ENCODE results near the gene PPM1N.
"Not testable (repeated sequence)": the region's sequence is repeated elsewhere in the genome, so short reads cannot be mapped to it uniquely, and the experiment has no call there.

The PPM1N gene

DNA sequence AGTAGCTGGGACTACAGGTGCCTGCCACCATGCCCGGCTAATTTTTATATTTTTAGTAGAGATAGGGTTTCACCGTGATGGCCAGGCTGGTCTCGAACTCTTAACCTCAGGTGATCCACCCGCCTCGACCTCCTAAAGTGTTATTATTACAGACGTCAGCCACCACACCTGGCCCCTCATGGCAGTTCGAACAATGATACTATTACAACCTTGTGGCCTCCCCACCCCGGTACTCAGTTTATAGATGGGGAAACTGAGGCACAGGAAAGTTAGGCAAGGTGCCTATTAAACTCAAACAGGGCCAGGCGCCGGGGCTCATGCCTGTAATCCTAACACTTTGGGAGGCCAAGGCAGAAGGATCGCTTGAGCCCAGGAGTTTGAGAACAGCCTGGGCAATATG lies 12.1 kb downstream of the PPM1N start:
- not testable (repeated sequence) for FAIRE-seq

DNA sequence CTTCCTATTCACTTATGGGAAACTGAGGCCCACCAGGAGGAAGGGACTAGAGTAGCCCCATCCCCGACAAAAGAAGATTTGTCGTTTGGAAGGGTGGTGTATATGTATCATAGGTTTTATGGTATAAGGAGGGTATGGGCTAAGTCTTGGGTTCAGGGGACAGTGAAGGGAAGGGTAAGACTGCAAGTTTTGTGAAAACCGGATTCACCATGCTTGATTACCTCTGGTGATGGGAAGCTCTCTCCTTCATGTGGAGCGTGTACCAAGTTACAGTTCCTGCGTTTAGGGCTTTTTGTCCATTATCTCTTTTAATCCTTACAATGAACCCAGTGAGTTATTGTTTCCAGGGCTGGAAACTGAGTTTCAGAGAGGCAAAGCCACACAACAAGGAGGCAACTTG lies 12.8 kb downstream of the PPM1N start:
- no peak for FAIRE-seq

DNA sequence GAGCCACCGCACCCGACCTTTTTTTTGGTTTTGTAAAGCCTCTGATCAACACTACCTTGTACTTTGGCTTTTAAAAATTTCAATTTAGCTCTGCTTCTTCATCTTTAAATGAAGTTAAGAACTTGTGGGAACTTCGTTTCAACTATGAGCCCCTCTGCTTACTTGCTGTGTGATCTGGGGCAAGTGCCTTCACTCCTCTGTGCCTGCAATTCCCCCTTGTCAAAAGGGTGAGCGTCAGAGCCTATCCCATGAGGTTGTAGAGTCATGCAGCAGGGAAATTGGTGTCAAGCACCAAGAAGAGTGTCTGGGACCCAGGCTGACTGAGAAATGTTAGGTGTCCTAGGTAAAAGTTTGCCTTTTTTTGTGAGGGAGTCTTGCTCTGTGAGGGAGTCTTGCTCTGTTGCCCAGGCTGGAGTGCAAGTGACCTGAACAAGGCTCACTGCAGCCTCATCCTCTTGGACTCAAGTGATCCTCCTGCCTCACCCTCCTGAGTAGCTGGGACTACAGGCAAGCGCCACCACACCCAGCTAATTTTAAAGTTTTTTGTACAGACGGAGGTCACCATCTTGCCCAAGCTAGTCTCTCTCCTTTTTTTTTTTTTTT lies 14.7 kb downstream of the PPM1N start:
- FAIRE-seq, result no peak

DNA sequence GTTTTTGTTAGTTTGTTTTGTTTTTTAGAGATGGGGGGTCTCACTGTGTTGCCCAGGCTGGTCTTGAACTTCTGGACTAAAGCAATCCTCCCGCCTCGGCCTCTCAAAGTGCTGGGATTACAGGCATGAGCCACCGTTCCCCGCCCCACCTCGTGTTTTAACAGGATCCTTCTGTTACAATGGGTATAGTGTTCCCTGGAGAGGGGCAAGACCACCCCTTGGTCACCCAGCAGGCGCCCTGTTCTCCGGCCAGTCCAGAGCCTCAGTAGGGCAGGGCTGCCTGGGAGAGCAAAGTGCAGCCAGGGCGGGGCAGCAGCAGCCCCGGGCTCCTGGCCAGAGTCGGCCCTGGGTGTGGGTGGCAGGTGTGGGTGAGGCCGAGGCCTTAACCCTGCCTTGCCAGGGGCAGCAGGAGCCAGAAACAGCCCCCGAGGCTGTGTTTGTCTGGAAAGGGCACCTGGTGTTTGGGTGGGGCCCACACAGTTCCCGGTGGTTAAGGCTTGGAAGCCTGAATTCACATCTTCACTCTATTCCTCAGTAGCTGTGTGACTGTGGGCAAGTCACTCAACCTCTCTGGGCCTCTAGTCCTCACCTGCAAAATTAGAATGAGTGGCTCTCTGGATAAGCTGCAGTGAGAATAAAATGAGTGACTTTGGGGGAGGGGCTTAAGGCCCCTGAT lies 16.3 kb downstream of the PPM1N start:
- FAIRE-seq, result no peak

DNA sequence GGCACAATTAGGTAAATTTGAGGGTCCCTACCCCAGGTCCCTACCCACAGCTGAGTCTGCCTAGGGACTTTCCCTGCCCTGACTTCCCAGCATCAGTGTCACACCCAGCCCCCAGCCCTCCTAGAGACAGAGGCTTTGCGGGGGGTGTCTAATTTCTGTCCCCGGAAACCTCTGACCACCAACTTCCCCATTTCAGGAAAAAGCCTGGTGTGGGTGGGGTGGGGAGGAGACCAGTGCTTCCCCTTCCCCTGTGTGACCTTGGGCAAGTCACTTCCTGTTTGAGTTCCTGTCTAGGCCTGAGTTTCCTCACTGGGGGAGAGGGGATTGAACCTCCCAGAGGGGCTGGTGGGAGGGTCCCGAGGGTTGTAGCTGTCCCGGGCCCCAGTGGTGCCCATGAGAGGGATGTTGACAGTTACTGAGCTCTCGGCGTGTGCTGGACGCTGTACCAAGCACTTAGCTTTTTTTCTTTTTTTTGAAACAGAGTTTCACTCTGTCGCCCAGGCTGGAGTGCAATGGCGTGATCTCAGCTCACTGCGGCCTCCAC lies 16.9 kb downstream of the PPM1N start:
- FAIRE-seq, result no peak

DNA sequence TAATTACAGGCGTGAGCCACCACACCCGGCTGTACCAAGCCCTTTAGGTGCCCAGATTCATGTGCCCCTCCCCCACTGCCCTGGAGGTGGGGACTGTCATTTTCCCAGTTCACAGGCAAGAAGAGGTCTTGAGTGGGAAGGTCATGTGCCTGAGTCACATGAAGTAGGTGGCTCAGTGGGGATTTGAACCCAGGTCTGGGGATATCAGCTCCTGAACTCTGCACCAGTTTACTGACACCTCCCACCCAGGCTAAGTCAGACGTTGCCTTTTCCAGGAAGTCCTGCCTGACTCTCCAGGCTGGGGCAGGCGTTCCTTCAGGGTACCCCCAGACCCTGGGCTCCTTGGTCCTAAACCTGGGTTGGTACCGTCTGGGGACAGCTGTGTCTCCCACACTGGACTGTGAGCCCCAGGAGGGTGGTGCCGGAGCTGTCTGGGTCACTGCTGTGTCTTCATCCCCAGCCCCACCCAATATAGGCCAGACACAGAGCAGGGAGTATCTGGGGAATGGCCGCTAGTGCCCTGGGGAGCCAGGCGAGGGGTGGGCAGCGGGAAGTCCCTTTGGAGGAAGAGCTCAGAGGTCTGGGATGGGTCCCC lies 17.7 kb downstream of the PPM1N start:
- no peak for FAIRE-seq

DNA sequence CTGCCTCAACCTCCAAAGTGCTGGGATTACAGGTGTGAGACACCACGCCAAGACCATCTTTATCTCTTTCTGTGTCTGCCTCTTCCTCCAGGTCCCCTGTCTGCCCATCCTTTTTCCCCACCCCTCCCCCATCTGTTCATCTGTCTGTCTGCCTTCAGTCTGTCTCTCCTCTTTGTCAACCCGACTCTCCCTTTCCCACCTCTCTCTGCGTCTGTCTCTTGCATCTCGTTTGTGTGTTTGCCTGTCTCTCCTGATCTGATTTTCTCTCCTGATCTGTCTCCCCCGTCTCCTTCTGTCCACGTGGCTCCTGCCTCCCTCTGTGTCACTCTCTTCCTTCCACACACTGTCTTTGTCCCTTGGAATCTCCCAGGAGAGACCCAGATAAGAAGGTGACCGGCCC lies 19.0 kb downstream of the PPM1N start:
- FAIRE-seq, result no peak

DNA sequence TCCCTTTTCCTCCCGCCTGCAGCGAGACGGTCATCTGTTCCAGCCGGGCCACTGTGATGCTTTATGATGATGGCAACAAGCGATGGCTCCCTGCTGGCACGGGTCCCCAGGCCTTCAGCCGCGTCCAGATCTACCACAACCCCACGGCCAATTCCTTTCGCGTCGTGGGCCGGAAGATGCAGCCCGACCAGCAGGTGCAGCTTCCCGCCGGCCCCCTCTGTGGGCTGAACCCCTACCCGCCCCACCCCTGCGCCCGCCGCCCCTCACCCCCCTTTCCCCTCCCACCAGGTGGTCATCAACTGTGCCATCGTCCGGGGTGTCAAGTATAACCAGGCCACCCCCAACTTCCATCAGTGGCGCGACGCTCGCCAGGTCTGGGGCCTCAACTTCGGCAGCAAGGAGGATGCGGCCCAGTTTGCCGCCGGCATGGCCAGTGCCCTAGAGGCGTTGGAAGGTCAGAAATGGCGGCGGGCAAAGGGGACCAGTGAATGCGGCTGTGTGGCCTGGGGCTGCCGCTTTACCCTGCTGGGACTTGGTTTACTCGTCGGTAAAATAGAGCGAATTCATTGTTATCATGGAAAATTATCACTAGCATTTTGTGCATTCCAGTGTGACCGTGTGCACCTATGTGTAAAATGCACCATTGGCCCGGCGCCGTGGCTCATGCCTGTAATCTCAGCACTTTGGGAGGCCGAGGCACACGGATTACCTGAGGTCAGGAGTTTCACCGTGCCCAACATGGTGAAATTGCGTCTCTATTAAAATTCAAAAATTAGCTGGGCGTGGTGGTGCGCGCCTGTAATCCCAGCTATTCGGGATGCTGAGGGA lies 19.6 kb downstream of the PPM1N start:
- no peak for FAIRE-seq

DNA sequence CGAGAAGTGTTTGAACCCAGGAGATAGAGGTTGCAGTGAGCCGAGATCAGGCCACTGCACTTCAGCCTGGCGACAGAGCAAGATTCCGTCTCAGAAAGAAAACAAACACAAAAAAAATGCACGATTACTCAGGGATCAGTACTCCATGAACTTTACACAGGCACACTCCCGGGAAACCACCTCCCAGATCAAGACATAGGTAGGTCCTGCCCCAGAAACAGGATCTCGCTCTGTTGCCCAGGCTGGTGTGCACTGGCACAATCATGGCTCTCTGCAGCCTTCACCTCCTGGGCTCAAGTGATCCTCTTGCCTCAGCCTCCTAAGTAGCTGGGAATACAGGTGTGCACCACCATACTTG lies 20.2 kb downstream of the PPM1N start:
- no peak for FAIRE-seq

DNA sequence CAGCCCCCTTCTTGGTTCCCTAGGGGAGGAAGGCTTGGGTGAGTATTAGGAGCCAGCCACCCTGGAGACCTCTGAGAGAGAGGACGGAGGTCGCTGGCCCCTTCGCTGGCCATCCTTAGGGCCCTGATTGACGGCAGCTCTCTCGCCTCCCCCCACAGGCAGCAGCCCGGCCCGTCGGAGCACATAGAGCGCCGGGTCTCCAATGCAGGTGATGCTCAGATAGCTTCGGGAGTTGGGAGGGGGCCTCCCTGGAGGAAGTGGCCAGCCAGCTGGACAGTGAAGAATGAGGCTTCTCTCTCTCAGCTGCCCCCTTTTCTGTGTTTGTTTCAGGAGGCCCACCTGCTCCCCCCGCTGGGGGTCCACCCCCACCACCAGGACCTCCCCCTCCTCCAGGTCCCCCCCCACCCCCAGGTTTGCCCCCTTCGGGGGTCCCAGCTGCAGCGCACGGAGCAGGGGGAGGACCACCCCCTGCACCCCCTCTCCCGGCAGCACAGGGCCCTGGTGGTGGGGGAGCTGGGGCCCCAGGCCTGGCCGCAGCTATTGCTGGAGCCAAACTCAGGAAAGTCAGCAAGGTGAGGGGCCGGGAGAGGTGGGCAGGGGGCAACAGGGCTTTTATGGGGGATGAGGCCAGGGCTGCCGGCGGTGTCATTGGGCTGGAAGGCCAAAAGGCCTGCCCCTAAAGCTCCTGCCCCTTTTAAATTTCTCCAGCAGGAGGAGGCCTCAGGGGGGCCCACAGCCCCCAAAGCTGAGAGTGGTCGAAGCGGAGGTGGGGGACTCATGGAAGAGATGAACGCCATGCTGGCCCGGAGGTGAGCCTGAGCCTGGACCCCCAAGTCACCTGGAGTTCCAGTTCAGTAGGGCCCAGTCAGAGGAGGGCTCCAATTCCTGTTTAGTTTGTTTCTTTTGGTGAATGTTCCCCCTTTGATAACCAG lies 24.0 kb downstream of the PPM1N start:
- FAIRE-seq, result no peak

DNA sequence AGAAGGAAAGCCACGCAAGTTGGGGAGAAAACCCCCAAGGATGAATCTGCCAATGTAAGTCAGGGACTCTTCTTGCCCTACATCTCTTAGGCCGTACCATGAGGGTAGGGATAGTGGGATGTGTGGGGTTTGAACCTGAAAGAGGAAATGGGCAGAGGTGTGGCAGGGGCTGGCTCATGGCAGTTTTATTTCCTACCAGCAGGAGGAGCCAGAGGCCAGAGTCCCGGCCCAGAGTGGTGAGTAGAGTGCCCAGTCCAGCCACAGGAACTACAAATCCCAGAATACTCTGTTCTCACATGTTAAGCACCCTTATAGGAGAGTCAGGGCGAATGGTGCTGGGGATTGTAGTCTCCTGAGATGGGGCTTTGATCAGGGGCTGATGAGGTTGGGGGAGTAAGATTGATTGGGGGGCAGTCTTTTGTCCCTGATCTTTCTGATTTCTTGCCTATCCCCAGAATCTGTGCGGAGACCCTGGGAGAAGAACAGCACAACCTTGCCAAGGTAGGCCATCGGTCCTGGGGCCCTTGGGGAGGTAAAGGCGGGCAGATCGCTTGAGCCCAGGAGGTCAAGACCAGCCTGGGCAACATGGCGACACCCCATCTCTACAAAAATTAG lies 25.5 kb downstream of the PPM1N start:
- peak; percentile 36 for FAIRE-seq

DNA sequence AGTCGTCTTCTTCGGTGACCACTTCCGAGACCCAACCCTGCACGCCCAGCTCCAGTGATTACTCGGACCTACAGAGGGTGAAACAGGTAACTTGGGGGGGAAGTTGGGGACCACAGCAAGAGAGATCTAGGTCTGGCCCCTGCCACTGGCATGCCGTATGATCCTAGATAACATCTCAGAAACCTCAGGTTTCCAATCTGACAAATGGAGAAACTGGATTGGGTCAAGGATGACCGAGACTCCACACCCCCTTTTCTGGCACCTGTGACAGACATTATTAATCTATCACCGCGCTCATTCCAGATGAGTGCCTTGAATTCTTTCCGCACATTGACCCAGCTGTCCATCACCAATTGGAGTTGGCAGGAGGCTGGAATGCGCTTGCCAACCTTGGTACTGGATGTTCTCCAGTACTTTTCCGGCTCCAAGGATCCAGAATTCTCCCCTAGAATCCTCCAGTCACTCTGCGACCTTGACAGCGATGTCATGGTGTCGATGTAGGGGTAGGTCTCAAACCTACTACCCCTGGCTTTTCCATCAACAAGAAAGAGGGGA lies 26.4 kb downstream of the PPM1N start:
- FAIRE-seq, result no peak

DNA sequence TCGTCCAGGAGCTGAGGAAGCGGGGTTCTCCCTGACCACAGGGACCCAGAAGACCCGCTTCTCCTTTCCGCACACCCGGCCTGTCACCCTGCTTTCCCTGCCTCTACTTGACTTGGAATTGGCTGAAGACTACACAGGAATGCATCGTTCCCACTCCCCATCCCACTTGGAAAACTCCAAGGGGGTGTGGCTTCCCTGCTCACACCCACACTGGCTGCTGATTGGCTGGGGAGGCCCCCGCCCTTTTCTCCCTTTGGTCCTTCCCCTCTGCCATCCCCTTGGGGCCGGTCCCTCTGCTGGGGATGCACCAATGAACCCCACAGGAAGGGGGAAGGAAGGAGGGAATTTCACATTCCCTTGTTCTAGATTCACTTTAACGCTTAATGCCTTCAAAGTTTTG lies 27.9 kb downstream of the PPM1N start:
- FAIRE-seq, result no peak

DNA sequence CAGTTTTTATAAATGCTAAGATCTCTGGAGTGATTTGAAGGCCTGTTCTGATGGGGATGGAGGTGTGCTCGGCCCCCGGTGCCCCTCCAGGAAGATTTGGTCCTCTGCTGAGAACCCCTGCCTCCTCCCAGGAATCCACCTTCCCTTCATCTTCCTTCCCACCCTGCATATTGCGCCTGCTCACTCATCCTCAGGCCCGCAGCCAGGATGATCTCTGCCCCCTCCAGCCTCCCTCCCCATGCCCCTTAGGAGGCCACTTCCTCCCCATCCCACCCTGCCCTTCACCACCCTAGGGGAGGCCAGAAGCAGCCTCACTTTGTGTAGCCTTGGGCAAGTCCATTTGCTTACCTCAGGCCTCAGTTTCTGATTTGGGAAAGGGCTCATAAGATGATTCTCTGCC lies 28.7 kb downstream of the PPM1N start:
- no peak for FAIRE-seq

DNA sequence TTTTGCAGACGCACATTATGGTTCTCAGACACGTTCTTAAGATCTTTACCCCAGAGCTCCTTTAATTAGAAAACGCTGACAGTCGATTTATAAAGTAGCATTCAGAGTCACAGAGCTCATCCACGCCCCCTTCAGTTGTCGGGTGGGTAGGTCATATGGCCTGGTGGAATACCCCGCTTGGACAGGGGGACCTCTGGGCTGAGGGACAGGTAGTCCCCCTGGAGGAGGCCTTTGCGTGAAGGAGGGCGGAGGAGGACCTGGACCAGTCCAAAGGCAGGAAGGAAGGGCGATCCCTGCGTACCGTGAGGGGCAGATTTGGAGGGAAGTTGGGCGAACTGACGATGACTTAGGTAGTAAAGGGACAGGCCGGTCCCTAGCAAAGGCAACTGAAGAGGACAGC lies 29.5 kb downstream of the PPM1N start:
- no peak for FAIRE-seq

DNA sequence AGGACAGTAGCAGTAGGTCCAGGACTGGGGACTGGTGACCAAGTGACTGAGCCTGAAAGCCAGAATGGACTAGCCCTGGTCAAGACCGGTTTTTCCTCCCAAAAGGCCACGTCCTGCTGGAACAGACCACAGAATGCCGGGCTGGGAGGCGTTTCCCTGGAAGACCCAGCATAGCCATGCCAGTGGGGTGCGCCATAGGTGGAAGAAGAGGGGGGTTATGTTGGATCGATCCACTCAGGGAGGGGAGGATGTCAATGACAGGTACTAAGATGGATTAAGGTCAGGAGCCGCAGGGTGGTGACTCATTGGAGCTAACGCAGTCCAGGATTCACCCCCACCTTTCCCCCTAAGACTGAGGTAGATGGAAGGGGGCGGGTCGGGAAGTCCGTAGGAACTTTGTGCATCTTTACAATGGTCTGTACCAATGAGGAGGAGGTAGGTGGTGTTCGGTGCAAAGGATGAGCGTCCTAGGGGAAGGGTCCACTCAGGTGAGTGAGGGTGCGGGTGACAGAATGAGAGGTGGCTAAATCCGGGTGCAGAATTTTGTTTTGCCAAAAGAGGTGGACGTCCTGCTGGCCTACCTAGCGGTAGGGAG lies 30.0 kb downstream of the PPM1N start:
- no peak for FAIRE-seq

DNA sequence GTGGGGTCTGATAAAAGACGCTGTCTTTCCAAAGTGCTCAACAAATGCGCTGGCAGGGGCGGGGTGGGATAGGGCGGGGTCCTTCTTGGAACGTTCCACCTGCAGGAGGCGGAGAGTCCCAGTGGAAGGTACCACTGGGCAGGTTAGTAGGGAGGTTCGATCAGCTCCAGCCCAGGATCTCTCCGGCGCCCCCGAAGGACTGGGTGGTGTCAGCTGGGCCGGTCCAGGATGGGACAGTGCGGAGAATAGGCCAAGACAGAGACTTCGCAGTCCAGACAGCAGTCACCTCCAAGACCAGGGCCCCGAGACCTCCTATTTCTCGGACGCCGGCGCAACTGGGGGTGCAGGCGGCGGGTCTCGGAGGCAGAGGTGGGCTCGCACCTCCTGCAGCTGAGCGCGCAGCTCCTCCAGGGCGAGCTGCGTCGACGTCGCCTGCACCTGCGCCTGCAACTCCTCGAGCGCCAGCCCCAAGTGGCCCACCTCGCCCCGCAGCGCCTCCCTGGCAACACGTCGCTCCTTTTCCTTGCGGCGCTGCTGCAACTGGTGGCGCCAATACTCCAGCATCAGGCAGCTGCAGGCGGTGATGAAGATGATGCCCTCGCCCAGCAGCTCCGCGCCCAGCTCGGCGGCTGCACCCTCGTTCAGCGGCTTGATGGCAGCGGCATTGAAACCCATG lies 30.6 kb downstream of the PPM1N start:
- FAIRE-seq, result no peak

DNA sequence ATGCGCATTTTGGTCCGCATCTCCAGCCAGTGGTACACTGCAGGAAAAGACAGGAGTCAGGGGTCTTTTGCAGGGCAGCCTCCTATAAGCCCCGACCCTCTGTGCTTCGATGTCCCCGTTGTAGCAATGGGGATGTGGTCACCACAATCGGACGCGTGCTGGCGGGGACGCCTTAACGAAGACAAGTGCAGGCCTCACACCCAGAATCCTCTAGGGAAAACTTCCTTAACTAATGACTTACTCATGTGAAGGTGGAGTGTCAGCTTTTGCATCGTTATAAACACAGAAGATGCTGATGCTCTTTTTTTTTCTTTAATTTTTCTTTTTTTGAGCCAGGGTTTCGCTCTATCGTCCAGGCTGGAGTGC lies 31.2 kb downstream of the PPM1N start:
- no peak for FAIRE-seq

DNA sequence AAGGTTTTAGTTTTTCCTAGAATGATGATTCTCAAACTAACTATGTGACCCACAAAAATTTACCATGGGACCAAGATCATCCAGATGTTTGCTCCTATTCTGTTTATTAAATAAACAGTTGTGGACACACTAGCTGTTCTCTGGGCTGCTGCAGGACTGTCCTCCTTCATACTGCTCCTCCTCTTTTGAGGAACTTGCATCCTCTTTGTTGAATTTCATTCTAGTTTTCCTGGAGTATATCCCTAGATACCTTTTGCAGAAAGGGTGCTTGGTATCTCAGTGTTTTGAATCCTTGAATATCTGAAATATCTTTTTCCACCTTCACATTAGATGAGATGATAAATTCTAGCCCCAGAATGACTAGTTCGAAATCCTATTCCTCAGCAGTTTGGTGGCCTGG lies 33.1 kb downstream of the PPM1N start:
- FAIRE-seq, result no peak

DNA sequence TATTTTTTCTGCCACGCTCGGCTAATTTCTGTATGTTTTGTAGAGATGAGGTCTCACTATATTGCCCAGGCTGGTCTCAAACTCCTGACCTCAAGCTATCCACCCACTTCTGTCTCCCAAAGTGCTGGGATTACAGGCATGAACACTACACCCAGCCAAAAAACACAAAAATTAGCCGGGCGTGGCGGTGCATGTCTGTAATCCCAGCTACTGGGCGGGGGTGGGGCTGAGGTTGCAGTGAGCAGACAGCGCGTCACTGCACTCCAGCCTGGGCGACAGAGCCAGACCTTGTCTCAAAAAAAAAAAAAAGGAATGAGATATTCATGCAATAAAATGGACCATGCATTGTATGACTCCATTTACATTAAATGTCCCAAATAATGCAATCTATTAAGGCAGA lies 41.2 kb downstream of the PPM1N start:
- FAIRE-seq, result no peak

DNA sequence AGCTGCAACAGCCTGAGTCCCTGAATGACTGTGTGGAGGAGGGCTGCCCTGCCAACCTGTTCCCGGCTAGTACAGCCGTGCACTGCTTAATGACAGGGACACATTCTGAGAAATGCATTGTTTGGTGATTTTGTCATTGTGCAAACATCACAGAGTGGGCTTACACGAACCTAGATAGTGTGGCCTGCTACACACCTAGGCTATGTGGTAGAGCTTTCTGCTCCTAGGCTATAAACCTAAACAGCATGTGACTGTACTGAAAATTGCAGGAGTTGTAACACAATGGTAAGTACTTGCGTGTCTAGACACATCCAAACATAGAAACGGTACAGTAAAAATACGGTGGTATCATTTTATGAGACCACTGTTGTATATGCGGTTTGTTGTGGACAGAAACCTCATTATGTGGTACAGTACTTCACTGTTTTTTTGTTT lies 44.0 kb downstream of the PPM1N start:
- FAIRE-seq, result no peak
